Renal cortex interstitium (tissue), 3 donors: Measurements from ENCODE around the gene TMCO6. TPM values are rescaled to one million over a fixed set of nuclear protein-coding genes. Genes with fewer than 3 reads are reported as not detected.

ENCODE experiments used
- polyA plus RNA-seq, 3 donors: library from polyadenylated mRNA; unstranded; fragments of 120-200 nt; gene quantifications; one replicate each; pipeline ENCODE4 v1.2.1, GENCODE V29; 2013; ENCODE audit not compliant: insufficient read length in 3 of 3

The TMCO6 gene
- polyA plus RNA-seq, 3 donors = 16.1 to 19.3 (median 17.0) TPM

Other genes starting within 250 kb of the TMCO6 start
- gene ANKHD1, start 237.6 kb upstream of the TMCO6 start, polyA plus RNA-seq = 100 to 1,000 TPM; 112 to 139 (median 120) TPM
- 10 to 100 TPM in 1 of 3 donors, 1 to 10 TPM in 2; 6.9 to 14.9 (median 7.6) TPM for gene EIF4EBP3, start 91.8 kb upstream of the TMCO6 start, polyA plus RNA-seq
- 10 to 100 TPM; 23.8 to 31.7 (median 27.1) TPM for gene SRA1, start 82.0 kb upstream of the TMCO6 start, polyA plus RNA-seq
- 10 to 100 TPM; 37.9 to 63.1 (median 38.0) TPM for gene APBB3, start 74.9 kb upstream of the TMCO6 start, polyA plus RNA-seq
- 10 to 100 TPM; 72.4 to 83.5 (median 78.0) TPM for gene SLC35A4, start 74.6 kb upstream of the TMCO6 start, polyA plus RNA-seq
- 10 to 100 TPM in 2 of 3 donors, 1 to 10 TPM in 1; 8.4 to 11.5 (median 11.0) TPM for gene CD14, start 6.3 kb upstream of the TMCO6 start, polyA plus RNA-seq
- 10 to 100 TPM; 77.3 to 94.8 (median 88.4) TPM for gene NDUFA2, start 8.2 kb downstream of the TMCO6 start, polyA plus RNA-seq
- 100 to 1,000 TPM; 158 to 177 (median 174) TPM for gene IK, start 8.4 kb downstream of the TMCO6 start, polyA plus RNA-seq
- 10 to 100 TPM; 15.0 to 20.6 (median 15.8) TPM for gene WDR55, start 25.5 kb downstream of the TMCO6 start, polyA plus RNA-seq
- gene DND1, start 34.1 kb downstream of the TMCO6 start, polyA plus RNA-seq = 1 to 10 TPM in 1 of 3 donors, under 1 TPM in 2; 0.36 to 1.0 (median 0.76) TPM
- gene HARS1, start 51.9 kb downstream of the TMCO6 start, polyA plus RNA-seq = 10 to 100 TPM; 70.5 to 78.3 (median 71.8) TPM
- 10 to 100 TPM; 42.6 to 54.8 (median 46.8) TPM for gene HARS2, start 52.0 kb downstream of the TMCO6 start, polyA plus RNA-seq
- 100 to 1,000 TPM; 103 to 141 (median 128) TPM for gene ZMAT2, start 61.0 kb downstream of the TMCO6 start, polyA plus RNA-seq
- gene PCDHA1, start 146.7 kb downstream of the TMCO6 start, polyA plus RNA-seq = under 1 TPM in 1 of 3 donors, not detected in 2; 0.09 TPM
- under 1 TPM; 0.24 to 0.37 (median 0.30) TPM for gene PCDHA2, start 155.4 kb downstream of the TMCO6 start, polyA plus RNA-seq
- gene PCDHA3, start 161.6 kb downstream of the TMCO6 start, polyA plus RNA-seq = under 1 TPM; 0.36 to 0.41 (median 0.37) TPM
- 1 to 10 TPM in 2 of 3 donors, under 1 TPM in 1; 0.96 to 1.1 (median 1.0) TPM for gene PCDHA4, start 167.6 kb downstream of the TMCO6 start, polyA plus RNA-seq
- gene PCDHA5, start 182.2 kb downstream of the TMCO6 start, polyA plus RNA-seq = under 1 TPM in 2 of 3 donors, not detected in 1; 0.06 to 0.21 TPM
- gene PCDHA6, start 188.5 kb downstream of the TMCO6 start, polyA plus RNA-seq = under 1 TPM; 0.16 to 0.41 (median 0.40) TPM
- gene PCDHA7, start 194.8 kb downstream of the TMCO6 start, polyA plus RNA-seq = under 1 TPM; 0.23 to 0.33 (median 0.26) TPM
- gene PCDHA8, start 201.7 kb downstream of the TMCO6 start, polyA plus RNA-seq = under 1 TPM; 0.06 to 0.09 (median 0.09) TPM
- under 1 TPM; 0.03 to 0.05 (median 0.04) TPM for gene PCDHA9, start 208.9 kb downstream of the TMCO6 start, polyA plus RNA-seq
- gene PCDHA10, start 216.4 kb downstream of the TMCO6 start, polyA plus RNA-seq = under 1 TPM; 0.23 to 0.91 (median 0.75) TPM
- under 1 TPM; 0.09 to 0.29 (median 0.17) TPM for gene PCDHA11, start 229.5 kb downstream of the TMCO6 start, polyA plus RNA-seq
- gene PCDHA12, start 235.9 kb downstream of the TMCO6 start, polyA plus RNA-seq = under 1 TPM in 2 of 3 donors, not detected in 1; 0.11 to 0.12 TPM
- gene PCDHA13, start 242.7 kb downstream of the TMCO6 start, polyA plus RNA-seq = not detected